ENCODE results near the gene LITAF. TPM values are rescaled to one million over a fixed set of nuclear protein-coding genes. Genes with fewer than 3 reads are reported as not detected.
A peak's percentile ranks its signal among the peaks of the same experiment; 100 is the strongest.
"Not testable (repeated sequence)": the region's sequence is repeated elsewhere in the genome, so short reads cannot be mapped to it uniquely, and the experiment has no call there.

The LITAF gene
- total and polyA plus RNA-seq, 7 experiments from 2014 or later: 126 to 563 (median 264) TPM

DNA sequence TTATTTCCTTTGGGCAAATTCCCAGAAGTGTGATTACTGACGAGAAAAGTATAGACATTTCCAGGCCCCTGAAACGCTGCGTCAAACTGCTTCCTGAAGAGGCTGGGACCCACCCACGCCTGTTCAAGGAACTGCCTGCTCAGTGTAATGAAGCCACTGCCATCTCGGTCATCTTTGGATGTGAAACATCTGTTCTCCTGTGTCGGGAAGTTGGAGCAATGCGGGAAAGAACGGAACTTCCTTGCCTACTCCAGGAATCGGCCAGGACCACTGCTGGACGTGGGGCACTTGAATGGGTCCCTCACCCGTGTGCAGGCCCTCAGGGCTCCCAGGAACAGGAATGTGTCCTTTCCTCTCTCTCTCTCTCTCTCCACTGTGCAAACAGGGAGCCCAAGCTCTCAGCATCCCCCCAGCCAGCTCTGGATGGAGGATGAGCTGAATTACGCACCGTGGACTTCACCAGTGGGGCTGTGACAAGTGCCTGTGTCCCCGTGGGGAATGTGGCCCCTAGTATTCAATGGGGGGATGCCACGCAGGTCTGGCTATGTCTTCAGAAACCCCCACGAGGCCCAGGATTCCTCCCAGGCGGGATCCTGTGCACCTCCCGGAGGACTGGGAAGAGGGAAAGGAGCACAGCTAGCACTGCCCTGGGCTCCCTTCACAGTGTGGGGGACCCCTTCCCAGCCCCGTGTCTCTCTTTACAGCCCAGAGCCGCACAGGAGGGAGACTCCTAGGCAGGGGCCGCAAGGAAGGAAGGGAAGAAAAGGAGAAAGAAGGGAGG lies 18.3 kb upstream of the LITAF start:
- no peak overlapping the region for H3K27ac ChIP-seq (ENCODE audit: low read depth, low read length)
- no peak overlapping the region for H3K4me3 ChIP-seq (ENCODE audit: low read length)
- CTCF ChIA-PET: interaction anchor here (0.5 kb wide), 1 partner anchor 179 kb away, joined by 3 read pairs; no protein-coding TSS in a partner anchor
- POLR2A ChIA-PET: interaction anchor here (1.0 to 1.7 kb wide), 2 partner anchors 17 to 45 kb away, joined by 3 read pairs; no protein-coding TSS in a partner anchor
- H3K9me3 ChIP-seq (ENCODE audit: control insufficient read depth in 2 of 3, low read length in 3 of 3): no peaks in the 10 kb centered on the region
- no peaks in the 10 kb centered on the region for H3K9me3 Mint-ChIP-seq
- H3K4me1 Mint-ChIP-seq: peaks cover 5 to 18% (median 12%) of the 10 kb centered on the region in 7 donors
- H3K36me3 ChIP-seq (ENCODE audit: control insufficient read depth in 2 of 3, insufficient read depth in 3 of 3, low read length in 3 of 3): no peaks in the 10 kb centered on the region
- peak overlapping the region in 1 of 9 donors; percentile 17 for H3K27ac Mint-ChIP-seq
- DNase-seq (no peak), ATAC-seq (no peak)
- no peak overlapping the region for H3K4me3 Mint-ChIP-seq
- no peaks in the 10 kb centered on the region for H3K36me3 Mint-ChIP-seq
- no peaks in the 10 kb centered on the region for H3K27me3 ChIP-seq (ENCODE audit: control insufficient read depth in 2 of 2, insufficient read depth in 2 of 2, low read length in 2 of 2)
- H3K27me3 Mint-ChIP-seq: peaks cover 0 to 9% (median 0%) of the 10 kb centered on the region in 5 donors
- intact Hi-C loops (cut with micrococcal nuclease): no loop called here
- H3K4me1 ChIP-seq (ENCODE audit: control insufficient read depth in 2 of 2, insufficient read depth in 2 of 2, low read length in 2 of 2): no peaks in the 10 kb centered on the region

DNA sequence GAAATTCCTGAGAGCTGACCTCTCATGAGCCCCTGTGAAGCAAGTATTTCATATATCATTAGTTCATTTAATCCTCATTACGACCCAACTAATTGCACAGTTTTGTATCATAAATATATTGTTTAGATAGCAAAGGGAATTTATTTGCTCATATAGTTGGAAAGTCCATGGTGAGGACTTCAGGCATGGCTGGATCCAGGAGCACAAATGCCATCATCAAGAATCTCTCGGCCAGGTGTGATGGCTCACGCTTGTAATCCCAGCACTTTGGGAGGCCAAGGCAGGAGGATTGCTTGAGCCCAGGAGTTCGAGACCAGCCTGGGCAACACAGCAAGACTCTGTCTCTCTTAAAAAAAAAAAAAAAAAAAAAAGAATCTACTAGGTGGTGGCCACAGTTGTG lies 17.6 kb upstream of the LITAF start:
- H3K9me3 ChIP-seq (ENCODE audit: control insufficient read depth in 2 of 3, low read length in 3 of 3); H3K4me3 ChIP-seq (ENCODE audit: low read length); H3K4me3 Mint-ChIP-seq; intact Hi-C loops (cut with micrococcal nuclease); H3K27me3 Mint-ChIP-seq; H3K4me1 ChIP-seq (ENCODE audit: control insufficient read depth in 2 of 2, insufficient read depth in 2 of 2, low read length in 2 of 2); H3K27ac ChIP-seq (ENCODE audit: low read depth, low read length); H3K27ac Mint-ChIP-seq; H3K27me3 ChIP-seq (ENCODE audit: control insufficient read depth in 2 of 2, insufficient read depth in 2 of 2, low read length in 2 of 2); H3K36me3 Mint-ChIP-seq; H3K9me3 Mint-ChIP-seq; DNase-seq; H3K36me3 ChIP-seq (ENCODE audit: control insufficient read depth in 2 of 3, insufficient read depth in 3 of 3, low read length in 3 of 3); CTCF ChIA-PET; ATAC-seq: not testable (repeated sequence)
- peaks cover 4 to 14% (median 10%) of the 10 kb centered on the region in 7 donors for H3K4me1 Mint-ChIP-seq
- POLR2A ChIA-PET: interaction anchor here (1.7 kb wide), 1 partner anchor 45 kb away, joined by 3 read pairs; no protein-coding TSS in a partner anchor

GRCh38 chr16:11603331-11603750 lies 16.6 kb upstream of the LITAF start:
- intact Hi-C loops (cut with micrococcal nuclease): no loop called here
- H3K4me3 Mint-ChIP-seq: no peak overlapping the region
- H3K4me1 ChIP-seq (ENCODE audit: control insufficient read depth in 2 of 2, insufficient read depth in 2 of 2, low read length in 2 of 2): no peaks in the 10 kb centered on the region
- DNase-seq: no peak
- ChIA-PET POLR2A (interaction anchor here (0.8 to 1.7 kb wide), 3 partner anchors 11 to 44 kb away, joined by 3 to 4 read pairs (median 3); no protein-coding TSS in a partner anchor), CTCF (interaction anchor here (1.6 kb wide), 1 partner anchor 16 kb away, joined by 6 read pairs; no protein-coding TSS in a partner anchor)
- H3K27ac Mint-ChIP-seq: no peak overlapping the region
- H3K9me3 Mint-ChIP-seq: no peaks in the 10 kb centered on the region
- H3K36me3 ChIP-seq (ENCODE audit: control insufficient read depth in 2 of 3, insufficient read depth in 3 of 3, low read length in 3 of 3): no peaks in the 10 kb centered on the region
- no peaks in the 10 kb centered on the region for H3K27me3 ChIP-seq (ENCODE audit: control insufficient read depth in 2 of 2, insufficient read depth in 2 of 2, low read length in 2 of 2)
- no peaks in the 10 kb centered on the region for H3K36me3 Mint-ChIP-seq
- no peak for ATAC-seq
- H3K4me3 ChIP-seq (ENCODE audit: low read length): no peak overlapping the region
- no peak overlapping the region for H3K27ac ChIP-seq (ENCODE audit: low read depth, low read length)
- H3K27me3 Mint-ChIP-seq: peaks cover 0 to 8% (median 0%) of the 10 kb centered on the region in 5 donors
- H3K9me3 ChIP-seq (ENCODE audit: control insufficient read depth in 2 of 3, low read length in 3 of 3): no peaks in the 10 kb centered on the region
- H3K4me1 Mint-ChIP-seq: peaks cover 0 to 9% (median 6%) of the 10 kb centered on the region in 7 donors

GRCh38 chr16:11602321-11602720 lies 15.6 kb upstream of the LITAF start:
- Mint-ChIP-seq H3K27me3 (peaks cover 0 to 8% (median 0%) of the 10 kb centered on the region in 5 donors), H3K9me3 (no peaks in the 10 kb centered on the region), H3K27ac (peak overlapping the region in 1 of 9 donors; percentile 4), H3K4me3 (no peak overlapping the region), H3K36me3 (no peaks in the 10 kb centered on the region), H3K4me1 (peaks cover 6 to 11% (median 8%) of the 10 kb centered on the region in 7 donors)
- DNase-seq: no peak
- ChIA-PET CTCF (interaction anchor here (1.6 kb wide), 1 partner anchor 17 kb away, joined by 6 read pairs; no protein-coding TSS in a partner anchor), POLR2A (interaction anchor here (0.6 to 6.1 kb wide), 5 partner anchors 13 to 111 kb away, joined by 3 to 68 read pairs (median 7); no protein-coding TSS in a partner anchor)
- intact Hi-C loops (cut with micrococcal nuclease): no loop called here
- Histone ChIP-seq H3K4me3 (ENCODE audit: low read length) (no peak overlapping the region), H3K27me3 (ENCODE audit: control insufficient read depth in 2 of 2, insufficient read depth in 2 of 2, low read length in 2 of 2) (no peaks in the 10 kb centered on the region), H3K9me3 (ENCODE audit: control insufficient read depth in 2 of 3, low read length in 3 of 3) (no peaks in the 10 kb centered on the region), H3K36me3 (ENCODE audit: control insufficient read depth in 2 of 3, insufficient read depth in 3 of 3, low read length in 3 of 3) (no peaks in the 10 kb centered on the region), H3K4me1 (ENCODE audit: control insufficient read depth in 2 of 2, insufficient read depth in 2 of 2, low read length in 2 of 2) (peaks cover 0 to 6% of the 10 kb centered on the region in 2 donors), H3K27ac (ENCODE audit: low read depth, low read length) (no peak overlapping the region)
- ATAC-seq: no peak

GRCh38 chr16:11601911-11602310 lies 15.2 kb upstream of the LITAF start:
- no peak for DNase-seq
- Histone ChIP-seq H3K36me3 (ENCODE audit: control insufficient read depth in 2 of 3, insufficient read depth in 3 of 3, low read length in 3 of 3) (no peaks in the 10 kb centered on the region), H3K4me3 (ENCODE audit: low read length) (no peak overlapping the region), H3K4me1 (ENCODE audit: control insufficient read depth in 2 of 2, insufficient read depth in 2 of 2, low read length in 2 of 2) (peaks cover 0 to 10% of the 10 kb centered on the region in 2 donors), H3K9me3 (ENCODE audit: control insufficient read depth in 2 of 3, low read length in 3 of 3) (no peaks in the 10 kb centered on the region), H3K27me3 (ENCODE audit: control insufficient read depth in 2 of 2, insufficient read depth in 2 of 2, low read length in 2 of 2) (no peaks in the 10 kb centered on the region), H3K27ac (ENCODE audit: low read depth, low read length) (no peak overlapping the region)
- Mint-ChIP-seq H3K9me3 (no peaks in the 10 kb centered on the region), H3K36me3 (no peaks in the 10 kb centered on the region), H3K4me3 (no peak overlapping the region), H3K27ac (no peak overlapping the region), H3K4me1 (peaks cover 8 to 15% (median 12%) of the 10 kb centered on the region in 7 donors), H3K27me3 (peaks cover 0 to 8% (median 0%) of the 10 kb centered on the region in 5 donors)
- ChIA-PET POLR2A (interaction anchor here (0.8 to 6.1 kb wide), 2 partner anchors 17 to 112 kb away, joined by 7 to 68 read pairs; no protein-coding TSS in a partner anchor), CTCF (no interaction called here)
- intact Hi-C loops (cut with micrococcal nuclease): no loop called here
- ATAC-seq: no peak

GRCh38 chr16:11601425-11601824 lies 14.7 kb upstream of the LITAF start:
- peaks cover 0 to 13% of the 10 kb centered on the region in 2 donors for H3K4me1 ChIP-seq (ENCODE audit: control insufficient read depth in 2 of 2, insufficient read depth in 2 of 2, low read length in 2 of 2)
- Mint-ChIP-seq H3K36me3 (no peaks in the 10 kb centered on the region), H3K4me1 (peaks cover 8 to 18% (median 16%) of the 10 kb centered on the region in 7 donors), H3K4me3 (no peak overlapping the region), H3K27ac (no peak overlapping the region), H3K27me3 (peaks cover 0 to 8% (median 0%) of the 10 kb centered on the region in 5 donors), H3K9me3 (no peaks in the 10 kb centered on the region)
- H3K9me3 ChIP-seq (ENCODE audit: control insufficient read depth in 2 of 3, low read length in 3 of 3): no peaks in the 10 kb centered on the region
- H3K27ac ChIP-seq (ENCODE audit: low read depth, low read length): no peak overlapping the region
- intact Hi-C loops (cut with micrococcal nuclease): no loop called here
- no peak for ATAC-seq
- no peak for DNase-seq
- H3K27me3 ChIP-seq (ENCODE audit: control insufficient read depth in 2 of 2, insufficient read depth in 2 of 2, low read length in 2 of 2): no peaks in the 10 kb centered on the region
- H3K4me3 ChIP-seq (ENCODE audit: low read length): no peak overlapping the region
- CTCF ChIA-PET: no interaction called here
- no peaks in the 10 kb centered on the region for H3K36me3 ChIP-seq (ENCODE audit: control insufficient read depth in 2 of 3, insufficient read depth in 3 of 3, low read length in 3 of 3)
- POLR2A ChIA-PET: interaction anchor here (0.7 to 6.1 kb wide), 2 partner anchors 18 to 25 kb away, joined by 3 to 68 read pairs; no protein-coding TSS in a partner anchor
